AG09319 (cell line): ENCODE results near the gene EPS8L3.

Experiments used
- DNase-seq: peaks from one replicate; pipeline ENCODE4 v3.0.0-alpha.2; 2010; ENCODE audit warnings: low read depth; ENCODE audit errors: extremely low read depth
- TF ChIP-seq, protein P1 (sequence below): IDR thresholded peaks from 2 replicates; pipeline ENCODE4 v1.5.1; 2011; ENCODE audit warnings: low read depth, mild to moderate bottlenecking, inconsistent platforms, low read length, moderate library complexity

Gene EPS8L3, protein sequence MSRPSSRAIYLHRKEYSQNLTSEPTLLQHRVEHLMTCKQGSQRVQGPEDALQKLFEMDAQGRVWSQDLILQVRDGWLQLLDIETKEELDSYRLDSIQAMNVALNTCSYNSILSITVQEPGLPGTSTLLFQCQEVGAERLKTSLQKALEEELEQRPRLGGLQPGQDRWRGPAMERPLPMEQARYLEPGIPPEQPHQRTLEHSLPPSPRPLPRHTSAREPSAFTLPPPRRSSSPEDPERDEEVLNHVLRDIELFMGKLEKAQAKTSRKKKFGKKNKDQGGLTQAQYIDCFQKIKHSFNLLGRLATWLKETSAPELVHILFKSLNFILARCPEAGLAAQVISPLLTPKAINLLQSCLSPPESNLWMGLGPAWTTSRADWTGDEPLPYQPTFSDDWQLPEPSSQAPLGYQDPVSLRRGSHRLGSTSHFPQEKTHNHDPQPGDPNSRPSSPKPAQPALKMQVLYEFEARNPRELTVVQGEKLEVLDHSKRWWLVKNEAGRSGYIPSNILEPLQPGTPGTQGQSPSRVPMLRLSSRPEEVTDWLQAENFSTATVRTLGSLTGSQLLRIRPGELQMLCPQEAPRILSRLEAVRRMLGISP

GRCh38 chr1:109763646-109764415, at the start of gene EPS8L3:
Gene EPS8L3 (minus strand): TSS chr1:109763923. CDS start chr1:109761749, 2,174 bp downstream.
- TF ChIP-seq, protein P1, sequence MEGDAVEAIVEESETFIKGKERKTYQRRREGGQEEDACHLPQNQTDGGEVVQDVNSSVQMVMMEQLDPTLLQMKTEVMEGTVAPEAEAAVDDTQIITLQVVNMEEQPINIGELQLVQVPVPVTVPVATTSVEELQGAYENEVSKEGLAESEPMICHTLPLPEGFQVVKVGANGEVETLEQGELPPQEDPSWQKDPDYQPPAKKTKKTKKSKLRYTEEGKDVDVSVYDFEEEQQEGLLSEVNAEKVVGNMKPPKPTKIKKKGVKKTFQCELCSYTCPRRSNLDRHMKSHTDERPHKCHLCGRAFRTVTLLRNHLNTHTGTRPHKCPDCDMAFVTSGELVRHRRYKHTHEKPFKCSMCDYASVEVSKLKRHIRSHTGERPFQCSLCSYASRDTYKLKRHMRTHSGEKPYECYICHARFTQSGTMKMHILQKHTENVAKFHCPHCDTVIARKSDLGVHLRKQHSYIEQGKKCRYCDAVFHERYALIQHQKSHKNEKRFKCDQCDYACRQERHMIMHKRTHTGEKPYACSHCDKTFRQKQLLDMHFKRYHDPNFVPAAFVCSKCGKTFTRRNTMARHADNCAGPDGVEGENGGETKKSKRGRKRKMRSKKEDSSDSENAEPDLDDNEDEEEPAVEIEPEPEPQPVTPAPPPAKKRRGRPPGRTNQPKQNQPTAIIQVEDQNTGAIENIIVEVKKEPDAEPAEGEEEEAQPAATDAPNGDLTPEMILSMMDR = no peak
- DNase-seq = no peak

GRCh38 chr1:109812691-109813393, 49.1 kb upstream of the EPS8L3 start:
- DNase-seq = no peak
- TF ChIP-seq, protein P1 = no peak

DNA sequence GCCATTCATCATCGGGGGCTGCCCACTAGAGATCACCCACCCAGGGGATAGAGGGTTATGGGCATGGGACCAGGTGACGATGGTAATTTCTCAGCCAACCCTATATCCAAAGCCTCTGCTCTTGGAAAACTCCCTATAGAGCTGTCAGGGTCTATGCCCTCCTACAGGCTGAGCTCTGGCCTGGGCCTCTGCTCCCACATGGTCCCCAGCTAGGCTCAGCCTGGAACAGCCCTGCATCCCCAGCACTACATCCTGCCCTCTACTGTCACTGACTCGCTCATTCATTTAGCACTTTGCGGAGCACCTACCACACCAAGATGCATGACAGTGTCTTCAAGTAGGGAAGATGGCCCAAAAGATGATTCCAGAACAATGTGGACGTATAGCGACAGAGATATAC, 45.0 kb upstream of the EPS8L3 start:
- TF ChIP-seq, protein P1 = no peak
- DNase-seq = no peak

- TF ChIP-seq, protein P1 = no peak
- no peak for DNase-seq
Observed at GRCh38 chr1:109807822-109808680, 44.3 kb upstream of the EPS8L3 start.

GRCh38 chr1:109807402-109807801, 43.7 kb upstream of the EPS8L3 start:
- no peak for DNase-seq

More at GRCh38 chr1:109807402-109807801, 43.7 kb upstream of the EPS8L3 start:
- TF ChIP-seq, protein P1 = no peak
